Gastrocnemius medialis (tissue), 4 donors: ENCODE data around the gene THAP7.
"Not testable (repeated sequence)": the region's sequence is repeated elsewhere in the genome, so short reads cannot be mapped to it uniquely, and the experiment has no call there.

Source experiments
- POLR2A ChIP-seq, 2 donors: fragments of 450-650 bp; IDR thresholded peaks; one replicate each; pipeline ENCODE4 v1.6.1; 2017; ENCODE audit warnings: antibody characterized with exemption in 2 of 2, mild to moderate bottlenecking in 2 of 2, moderate library complexity in 2 of 2
- TF ChIP-seq, protein P1 (sequence below), 5 experiments: fragments of 450-650 bp in 3 of 5; fragments of 200-600 bp in 2 of 5; sonication (generic) in 2 of 5; IDR thresholded peaks in 4 of 5; conservative IDR thresholded peaks in 1 of 5; 1 replicate in 4 of 5; 2 replicates in 1 of 5; pipeline ENCODE4 v1.5.1; 2016 to 2019; ENCODE audit warnings: antibody characterized with exemption in 5 of 5, mild to moderate bottlenecking in 3 of 5, moderate library complexity in 3 of 5

DNA sequence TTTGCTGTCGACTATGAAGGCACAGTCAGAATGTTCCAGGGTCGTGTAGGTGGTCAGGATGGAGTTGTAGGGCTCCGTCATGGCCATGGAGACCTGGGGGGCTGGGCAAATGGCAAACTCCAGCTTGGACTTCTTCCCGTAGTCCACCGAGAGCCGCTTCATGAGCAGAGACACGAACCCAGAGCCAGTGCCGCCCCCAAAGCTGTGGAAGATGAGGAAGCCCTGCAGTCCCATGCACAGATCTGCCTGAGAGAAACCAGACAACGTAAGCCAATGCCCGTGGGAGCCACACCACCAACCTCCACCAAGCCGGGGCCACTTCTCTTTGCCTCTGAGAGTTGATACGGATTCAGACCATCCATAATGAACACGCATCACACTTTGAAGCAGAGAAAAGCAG is 7.3 kb upstream of the THAP7 start:
- TF ChIP-seq, protein P1, sequence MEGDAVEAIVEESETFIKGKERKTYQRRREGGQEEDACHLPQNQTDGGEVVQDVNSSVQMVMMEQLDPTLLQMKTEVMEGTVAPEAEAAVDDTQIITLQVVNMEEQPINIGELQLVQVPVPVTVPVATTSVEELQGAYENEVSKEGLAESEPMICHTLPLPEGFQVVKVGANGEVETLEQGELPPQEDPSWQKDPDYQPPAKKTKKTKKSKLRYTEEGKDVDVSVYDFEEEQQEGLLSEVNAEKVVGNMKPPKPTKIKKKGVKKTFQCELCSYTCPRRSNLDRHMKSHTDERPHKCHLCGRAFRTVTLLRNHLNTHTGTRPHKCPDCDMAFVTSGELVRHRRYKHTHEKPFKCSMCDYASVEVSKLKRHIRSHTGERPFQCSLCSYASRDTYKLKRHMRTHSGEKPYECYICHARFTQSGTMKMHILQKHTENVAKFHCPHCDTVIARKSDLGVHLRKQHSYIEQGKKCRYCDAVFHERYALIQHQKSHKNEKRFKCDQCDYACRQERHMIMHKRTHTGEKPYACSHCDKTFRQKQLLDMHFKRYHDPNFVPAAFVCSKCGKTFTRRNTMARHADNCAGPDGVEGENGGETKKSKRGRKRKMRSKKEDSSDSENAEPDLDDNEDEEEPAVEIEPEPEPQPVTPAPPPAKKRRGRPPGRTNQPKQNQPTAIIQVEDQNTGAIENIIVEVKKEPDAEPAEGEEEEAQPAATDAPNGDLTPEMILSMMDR (IDR thresholded peaks at IDR 0.05 in 4 of 5, conservative IDR thresholded peaks at IDR 0.05 in 1 of 5), result not testable (repeated sequence)
- TF ChIP-seq POLR2A (IDR thresholded peaks at IDR 0.05), result not testable (repeated sequence)
